ENCODE data around the gene TMEM269. TPM values are rescaled to one million over a fixed set of nuclear protein-coding genes. Genes with fewer than 3 reads are reported as not detected.

The TMEM269 gene
- total and polyA plus RNA-seq, 8 donors, result 0.03 to 0.55 TPM; not detected in 6

DNA sequence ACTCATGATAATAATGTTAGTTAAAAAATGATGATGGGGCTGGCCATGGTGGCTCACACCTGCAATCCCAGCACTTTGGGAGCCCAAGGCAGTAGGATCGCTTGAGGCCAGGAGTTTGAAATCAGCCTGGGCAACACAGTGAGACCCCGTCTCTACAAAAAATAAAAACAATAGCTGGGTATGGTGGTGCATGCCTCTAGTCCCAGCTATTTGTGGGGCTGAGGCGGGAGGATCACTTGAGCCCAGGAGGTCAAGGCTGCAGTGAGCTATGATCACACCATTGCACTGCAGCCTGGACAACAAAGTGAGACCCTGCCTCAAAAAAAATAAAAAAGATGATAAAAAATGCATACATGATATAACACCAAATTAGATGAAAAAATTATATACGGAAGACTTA lies 23.2 kb upstream of the TMEM269 start:
- intact Hi-C loops (cut with DNase I; ENCODE audit: low total_unique reads), result no loop called here
- 94 to 97% (median 97%) methylated on average over 4 of the region's 4 CpGs for WGBS, 5 donors
- H3K4me3 ChIP-seq, result no peak overlapping the region
- no peaks in the 10 kb centered on the region for H3K9me3 ChIP-seq
- peaks cover 16 to 50% (median 38%) of the 10 kb centered on the region in 4 donors for H3K36me3 ChIP-seq
- DNase-seq, result peak in 1 of 2 donors; percentile 0
- no peak overlapping the region for H3K27ac ChIP-seq
- TF ChIP-seq POLR2A (IDR thresholded peaks at IDR 0.05) (no peak), EP300 (IDR thresholded peaks at IDR 0.05) (no peak), POLR2AphosphoS5 (IDR thresholded peaks at IDR 0.05) (no peak), CTCF (IDR thresholded peaks at IDR 0.05) (no peak)
- H3K27me3 ChIP-seq, result no peaks in the 10 kb centered on the region
- H3K4me1 ChIP-seq, result peaks cover 8 to 28% (median 20%) of the 10 kb centered on the region in 4 donors

GRCh38 chr1:42762269-42762668 lies 22.5 kb upstream of the TMEM269 start:
- intact Hi-C loops (cut with DNase I; ENCODE audit: low total_unique reads), result no loop called here
- 54 to 65% (median 62%) methylated on average over 5 of the region's 5 CpGs for WGBS, 5 donors
- Histone ChIP-seq H3K36me3 (peaks cover 16 to 43% (median 34%) of the 10 kb centered on the region in 4 donors), H3K9me3 (no peaks in the 10 kb centered on the region), H3K27me3 (no peaks in the 10 kb centered on the region), H3K4me1 (peaks cover 8 to 28% (median 20%) of the 10 kb centered on the region in 4 donors), H3K27ac (no peak overlapping the region), H3K4me3 (no peak overlapping the region)
- DNase-seq, result no peak
- no peak for TF ChIP-seq CTCF (IDR thresholded peaks at IDR 0.05)
- TF ChIP-seq POLR2AphosphoS5 (IDR thresholded peaks at IDR 0.05), result no peak
- no peak for TF ChIP-seq POLR2A (IDR thresholded peaks at IDR 0.05)
- no peak for TF ChIP-seq EP300 (IDR thresholded peaks at IDR 0.05)

GRCh38 chr1:42765269-42765668 lies 19.5 kb upstream of the TMEM269 start:
- intact Hi-C loops (cut with DNase I; ENCODE audit: low total_unique reads), result no loop called here
- WGBS, 5 donors, result 27 to 36% (median 30%) methylated on average over 7 of the region's 7 CpGs
- peak overlapping the region; percentile 81 to 100 (median 90) for H3K4me3 ChIP-seq
- H3K36me3 ChIP-seq, result peaks cover 0 to 18% (median 6%) of the 10 kb centered on the region in 4 donors
- H3K27me3 ChIP-seq, result no peaks in the 10 kb centered on the region
- no peak for DNase-seq
- H3K4me1 ChIP-seq, result peaks cover 12 to 55% (median 41%) of the 10 kb centered on the region in 4 donors
- H3K27ac ChIP-seq, result peak overlapping the region in 4 of 5 donors; percentile 88 to 95 (median 90)
- H3K9me3 ChIP-seq, result no peaks in the 10 kb centered on the region
- no peak for TF ChIP-seq CTCF (IDR thresholded peaks at IDR 0.05)
- TF ChIP-seq POLR2AphosphoS5 (IDR thresholded peaks at IDR 0.05), result no peak
- TF ChIP-seq EP300 (IDR thresholded peaks at IDR 0.05), result no peak
- no peak for TF ChIP-seq POLR2A (IDR thresholded peaks at IDR 0.05)

- TF ChIP-seq EP300 (IDR thresholded peaks at IDR 0.05) (no peak), CTCF (IDR thresholded peaks at IDR 0.05) (peak in 3 of 7 experiments; percentile 22 to 34 (median 28)), POLR2A (IDR thresholded peaks at IDR 0.05) (no peak), POLR2AphosphoS5 (IDR thresholded peaks at IDR 0.05) (peak in 1 of 3 donors; percentile 32)
- H3K27ac ChIP-seq, result peak overlapping the region; percentile 76 to 95 (median 89)
- no peaks in the 10 kb centered on the region for H3K27me3 ChIP-seq
- peaks cover 0 to 11% (median 3%) of the 10 kb centered on the region in 4 donors for H3K36me3 ChIP-seq
- peak overlapping the region; percentile 81 to 100 (median 90) for H3K4me3 ChIP-seq
- DNase-seq, result peak; percentile 28 to 86
- intact Hi-C loops (cut with DNase I; ENCODE audit: low total_unique reads), result no loop called here
- peaks cover 12 to 62% (median 41%) of the 10 kb centered on the region in 4 donors for H3K4me1 ChIP-seq
- H3K9me3 ChIP-seq, result no peaks in the 10 kb centered on the region
- 0 to 1% (median 1%) methylated on average over 21 to 44 of the region's 44 CpGs for WGBS, 5 donors
These were observed 18.7 kb upstream of the TMEM269 start for GRCh38 chr1:42765832-42766740.

Data from stomach (tissue), 9 donors.